Eye (tissue), 1 donor: ENCODE data around the gene FAM186B.

ENCODE experiments used
- DNase-seq: peaks from one replicate; pipeline ENCODE4 v3.0.0-alpha.2; 2015

Gene FAM186B

DNA sequence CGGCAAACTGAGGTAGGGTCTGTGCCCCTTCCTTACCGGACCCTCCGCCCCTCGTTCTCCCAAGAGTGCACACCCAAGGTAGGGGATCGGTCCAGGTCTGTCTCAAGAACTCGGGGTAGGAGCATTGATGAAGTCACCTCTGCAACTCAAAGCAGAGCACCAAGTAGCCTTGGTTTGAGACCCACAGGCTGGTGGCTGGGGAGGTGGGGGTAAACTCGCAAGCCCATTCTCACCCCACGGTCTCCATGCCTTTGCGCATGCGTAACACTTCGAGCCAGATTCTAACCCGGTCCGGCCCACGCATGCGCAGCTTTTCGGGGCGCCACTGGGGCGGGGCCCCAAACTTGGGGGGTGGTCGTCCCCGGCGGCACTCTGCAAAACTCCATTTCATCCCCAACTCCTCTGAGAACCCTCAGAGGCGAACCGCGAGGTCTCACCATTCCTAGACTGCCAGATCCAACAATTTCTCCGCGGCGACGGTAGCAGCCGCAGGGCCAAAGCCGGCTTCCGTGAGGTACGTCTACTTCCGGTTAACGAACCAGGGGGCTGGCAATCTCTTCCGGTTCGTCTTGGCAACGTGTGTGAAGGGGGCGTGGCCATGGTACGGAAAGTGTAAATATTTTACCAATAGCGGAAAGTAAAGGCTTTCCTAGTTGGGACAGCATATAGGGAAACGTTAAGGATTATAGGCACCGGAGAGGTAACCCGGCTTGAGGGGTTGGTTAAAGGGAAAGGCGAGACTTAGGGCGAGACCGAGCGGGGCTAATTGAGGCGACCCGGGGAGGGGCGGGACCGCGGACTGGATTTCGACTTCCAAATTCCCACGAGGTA is 37.6 kb downstream of the FAM186B start, which contains the start of gene MCRS1:
TSS of gene MCRS1 (minus strand) at position 532 of the 831 bp plus-strand sequence. CDS start 1,411 bp downstream, outside the sequence.
- DNase-seq, result peak; percentile 97

GRCh38 chr12:49567302-49567610 is 38.2 kb downstream of the FAM186B start:
- DNase-seq, result no peak

DNA sequence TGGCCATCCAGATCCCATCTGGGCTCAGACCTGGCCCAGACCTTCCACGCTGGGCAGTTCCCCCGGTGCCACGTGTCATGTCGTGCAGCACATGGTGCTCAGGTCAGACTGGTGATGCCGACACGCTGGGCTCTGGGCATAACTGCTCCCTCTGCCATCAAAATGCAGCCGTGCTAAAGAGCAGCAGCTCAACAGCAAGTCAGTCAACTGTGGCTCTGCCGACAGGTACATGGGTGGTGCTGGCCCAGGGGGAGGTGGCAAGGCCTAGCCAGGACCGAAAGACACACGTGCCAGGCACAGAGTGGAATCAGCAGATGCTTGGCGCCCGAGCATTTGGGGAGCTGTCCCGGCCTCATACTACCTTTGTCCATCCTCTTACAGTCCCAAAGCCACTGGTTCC is 39.1 kb downstream of the FAM186B start:
- no peak for DNase-seq

- DNase-seq, result no peak
These were observed 39.8 kb downstream of the FAM186B start for GRCh38 chr12:49565406-49566265.

DNA sequence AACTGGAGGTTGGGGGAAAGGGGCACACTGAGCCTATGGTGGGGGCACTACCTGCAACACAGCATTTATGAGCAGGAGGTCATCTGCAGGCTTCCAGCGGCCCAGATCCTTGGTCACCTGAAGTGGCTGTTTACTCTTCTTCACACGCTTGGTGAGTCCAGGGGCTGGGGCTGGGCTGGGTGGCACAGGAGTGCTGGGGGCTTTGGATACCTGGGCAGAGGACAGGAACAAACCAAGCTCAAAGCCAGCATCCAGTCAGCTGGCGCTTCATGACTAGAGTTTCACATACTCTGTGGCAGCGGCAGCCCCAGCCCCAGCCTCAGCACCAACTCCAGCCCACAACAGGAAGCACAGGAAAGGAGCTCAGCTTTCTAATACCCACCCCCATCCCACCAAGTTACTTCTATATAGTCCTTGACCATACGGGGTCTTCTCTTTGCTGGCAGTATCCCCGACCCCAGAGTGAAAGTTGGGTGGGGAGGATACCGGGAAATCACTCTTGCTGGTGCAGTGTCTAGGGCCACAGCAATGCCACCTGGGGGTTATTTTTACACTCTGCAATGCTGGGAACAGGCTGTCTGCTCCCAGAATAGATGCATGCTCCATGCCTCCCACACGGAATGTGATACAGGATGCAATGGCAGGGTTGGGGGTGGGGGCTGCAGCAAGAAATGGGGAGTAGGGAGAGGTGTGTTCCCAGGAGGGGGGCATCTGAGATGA is 40.6 kb downstream of the FAM186B start:
- DNase-seq, result no peak

DNA sequence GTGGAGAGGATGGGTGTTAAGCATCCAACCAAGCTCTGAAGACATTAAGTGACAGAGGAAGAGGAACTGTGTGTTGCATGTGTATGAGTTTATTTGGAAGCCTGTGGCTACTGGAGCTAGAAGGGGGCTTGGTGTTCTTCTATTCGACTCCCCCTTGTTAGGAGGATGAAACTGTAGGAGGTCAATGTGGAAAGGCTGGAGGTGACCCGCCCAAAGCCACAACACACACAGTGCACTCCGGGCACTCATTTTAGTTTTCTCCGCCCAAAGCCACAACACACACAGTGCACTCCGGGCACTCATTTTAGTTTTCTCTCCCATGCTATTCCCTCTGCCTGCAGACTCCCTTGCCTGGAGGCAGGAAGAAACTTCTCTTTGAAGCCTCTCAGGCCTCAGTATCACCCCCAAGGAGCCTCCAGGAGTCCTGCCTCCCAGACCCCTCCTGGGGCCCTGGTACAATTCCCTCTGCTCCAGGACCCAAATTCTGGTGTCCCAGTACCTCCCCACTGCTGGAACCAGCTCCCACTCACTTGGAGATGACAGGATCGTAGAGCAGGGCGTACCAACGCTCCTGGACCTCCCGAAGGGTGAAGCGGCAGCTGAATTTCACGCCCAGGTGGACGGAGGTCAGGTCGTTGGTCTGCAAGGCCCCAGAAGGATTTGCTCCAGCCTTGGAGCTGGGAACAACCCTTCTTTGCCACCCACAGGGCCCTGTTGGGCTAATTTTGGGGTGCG is 41.3 kb downstream of the FAM186B start:
- DNase-seq, result no peak

GRCh38 chr12:49562831-49563230 is 42.6 kb downstream of the FAM186B start:
- no peak for DNase-seq

GRCh38 chr12:49562233-49562632 is 43.2 kb downstream of the FAM186B start:
- no peak for DNase-seq

GRCh38 chr12:49560695-49561094 is 44.7 kb downstream of the FAM186B start:
- no peak for DNase-seq

DNA sequence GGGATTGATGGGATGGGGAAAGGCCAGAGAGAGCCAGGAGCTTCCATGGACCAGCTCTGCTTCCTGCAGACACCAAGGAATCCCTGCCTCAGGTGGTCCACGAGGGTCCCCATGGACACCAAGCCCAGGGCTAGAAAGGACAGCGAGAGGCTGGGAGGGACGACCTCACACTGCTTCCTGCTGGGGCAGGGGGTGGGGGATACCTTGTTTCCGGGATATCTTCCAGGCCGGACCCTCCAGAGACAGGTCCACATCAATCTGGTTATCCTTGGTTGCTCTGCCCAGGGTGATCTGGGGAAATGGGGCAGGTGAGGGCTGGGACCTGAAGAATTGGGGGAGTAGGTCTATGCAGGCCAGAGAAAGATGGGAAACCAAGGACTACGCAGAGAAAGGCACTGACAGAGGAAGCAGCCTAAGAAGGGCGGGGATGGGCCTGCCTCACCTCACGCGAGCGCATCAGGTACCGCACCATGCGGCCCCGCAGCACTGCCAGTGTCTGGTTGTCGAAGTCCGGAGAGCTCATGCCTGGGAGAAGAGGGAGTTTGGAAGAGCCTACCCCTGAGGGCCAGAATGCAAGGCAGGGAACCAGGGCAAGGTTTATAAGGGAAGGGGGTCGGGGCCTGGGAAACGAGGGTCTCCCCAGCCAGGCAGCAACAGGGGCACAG is 46.3 kb downstream of the FAM186B start:
- no peak for DNase-seq

- DNase-seq, result no peak
These were observed 46.9 kb downstream of the FAM186B start for GRCh38 chr12:49558526-49558925.

DNA sequence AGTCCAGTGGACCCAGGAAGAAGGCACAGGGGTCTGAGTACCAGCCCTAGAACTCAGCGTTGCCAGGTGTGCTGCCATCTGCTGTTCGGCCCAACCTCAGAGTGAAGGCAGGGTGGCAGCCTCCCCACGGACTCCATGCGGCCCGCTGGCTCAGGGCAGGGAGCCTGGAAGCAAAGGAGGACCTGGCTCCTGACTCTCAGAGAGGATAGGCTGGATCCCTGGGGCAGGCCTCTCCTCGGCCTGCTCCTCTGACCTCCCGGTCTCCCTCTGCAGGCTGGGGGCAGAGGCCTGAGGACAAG is 47.6 kb downstream of the FAM186B start:
- no peak for DNase-seq

DNA sequence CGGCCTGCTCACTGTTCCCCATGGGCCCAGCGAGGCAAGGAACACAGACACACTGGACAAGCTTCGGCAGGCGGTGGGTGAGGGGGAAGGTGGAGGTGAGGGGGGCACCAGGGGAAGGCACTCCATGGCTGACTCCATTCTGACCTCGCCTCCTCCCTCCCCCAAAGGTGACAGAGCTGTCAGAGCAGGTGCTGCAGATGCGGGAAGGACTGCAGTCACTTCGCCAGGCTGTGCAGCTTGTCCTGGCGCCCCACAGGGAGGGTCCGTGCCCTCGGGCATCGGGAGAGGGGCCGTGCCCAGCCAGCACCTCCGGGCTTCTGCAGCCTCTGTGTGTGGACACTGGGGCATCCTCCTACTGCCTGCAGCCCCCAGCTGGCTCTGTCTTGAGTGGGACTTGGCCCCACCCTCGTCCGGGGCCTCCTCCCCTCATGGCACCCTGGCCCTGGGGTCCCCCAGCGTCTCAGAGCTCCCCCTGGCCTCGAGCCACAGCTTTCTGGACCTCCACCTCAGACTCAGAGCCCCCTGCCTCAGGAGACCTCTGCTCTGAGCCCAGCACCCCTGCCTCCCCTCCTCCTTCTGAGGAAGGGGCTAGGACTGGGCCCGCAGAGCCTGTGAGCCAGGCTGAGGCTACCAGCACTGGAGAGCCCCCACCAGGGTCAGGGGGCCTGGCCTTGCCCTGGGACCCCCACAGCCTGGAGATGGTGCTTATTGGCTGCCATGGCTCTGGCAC is 48.1 kb downstream of the FAM186B start:
- no peak for DNase-seq

GRCh38 chr12:49556391-49557186 is 48.9 kb downstream of the FAM186B start:
- no peak for DNase-seq

DNA sequence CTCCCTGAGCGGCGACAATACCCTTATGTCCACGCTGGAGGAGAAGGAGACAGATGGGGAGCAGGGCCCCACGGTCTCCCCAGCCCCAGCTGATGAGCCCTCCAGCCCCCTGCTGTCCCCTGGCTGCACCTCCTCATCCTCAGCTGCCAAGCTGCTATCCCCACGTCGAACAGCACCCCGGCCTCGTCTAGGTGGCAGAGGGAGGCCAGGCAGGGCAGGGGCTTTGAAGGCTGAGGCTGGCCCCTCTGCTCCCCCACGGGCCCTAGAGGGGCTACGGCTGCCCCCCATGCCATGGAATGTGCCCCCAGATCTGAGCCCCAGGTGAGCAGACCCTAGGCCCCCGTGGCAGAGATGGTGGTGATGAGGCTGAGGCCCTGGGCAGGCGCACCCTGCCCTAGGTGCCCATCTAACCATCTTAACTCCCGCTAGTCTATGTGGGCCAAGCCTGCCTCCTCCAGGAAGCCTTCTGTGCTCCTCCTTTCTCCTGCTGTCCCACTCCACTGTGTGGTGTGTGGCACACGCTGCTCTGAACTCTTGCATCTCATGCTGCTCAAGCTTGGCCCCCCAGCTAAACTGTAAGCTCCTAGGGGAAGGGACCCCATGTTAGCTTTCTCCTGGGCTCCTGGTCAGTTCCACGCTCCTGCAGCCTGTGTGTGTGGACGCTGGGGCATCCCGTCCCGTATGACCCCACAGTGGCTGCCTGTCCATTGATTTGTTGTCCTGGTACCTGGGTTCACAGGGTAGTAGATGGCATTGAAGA is 49.6 kb downstream of the FAM186B start:
- DNase-seq, result no peak

DNA sequence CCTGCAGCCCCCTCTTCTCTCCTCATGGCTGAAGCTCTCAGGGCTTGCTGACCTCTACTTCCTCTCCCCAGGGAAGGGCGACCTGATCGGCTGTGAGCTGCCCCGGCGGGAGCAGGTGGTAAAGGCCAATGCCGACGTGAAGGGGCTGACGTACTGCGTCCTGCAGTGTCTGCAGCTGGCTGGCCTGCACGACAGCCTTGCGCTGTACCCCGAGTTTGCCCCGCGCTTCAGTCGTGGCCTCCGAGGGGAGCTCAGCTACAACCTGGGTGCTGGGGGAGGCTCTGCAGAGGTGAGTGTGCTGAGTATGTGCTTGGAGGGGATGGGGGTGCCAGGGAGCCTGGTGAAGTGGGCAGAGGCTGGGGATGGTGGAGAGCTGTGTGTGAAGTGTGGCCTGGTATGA is 51.2 kb downstream of the FAM186B start:
- no peak for DNase-seq

DNA sequence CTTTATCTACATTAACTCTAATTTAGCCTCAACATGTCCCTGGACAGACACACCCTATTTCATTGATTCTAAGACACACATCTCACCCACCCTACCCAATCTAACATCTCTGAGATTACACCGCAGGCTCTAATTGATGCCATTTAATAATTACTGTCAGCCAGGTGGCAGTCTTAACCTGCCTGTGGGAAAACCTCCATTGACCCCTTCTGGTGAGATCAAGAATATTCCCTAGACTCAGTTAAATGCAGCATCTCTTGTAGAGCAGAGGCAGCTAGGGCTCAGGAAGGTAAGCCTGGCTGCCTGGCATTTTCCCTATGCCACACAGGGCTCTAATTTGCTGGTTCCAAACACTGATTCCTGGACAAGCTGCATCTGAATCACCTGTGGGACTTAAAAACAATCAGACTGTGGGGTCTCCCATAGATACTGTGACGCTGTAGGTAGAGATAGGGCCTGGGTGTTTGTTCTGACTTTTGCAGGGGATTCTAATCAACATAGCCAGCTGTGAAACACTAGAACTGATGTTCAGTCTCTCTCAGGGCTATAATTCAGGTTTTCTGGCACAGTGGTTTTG is 51.8 kb downstream of the FAM186B start:
- peak; percentile 35 for DNase-seq

DNA sequence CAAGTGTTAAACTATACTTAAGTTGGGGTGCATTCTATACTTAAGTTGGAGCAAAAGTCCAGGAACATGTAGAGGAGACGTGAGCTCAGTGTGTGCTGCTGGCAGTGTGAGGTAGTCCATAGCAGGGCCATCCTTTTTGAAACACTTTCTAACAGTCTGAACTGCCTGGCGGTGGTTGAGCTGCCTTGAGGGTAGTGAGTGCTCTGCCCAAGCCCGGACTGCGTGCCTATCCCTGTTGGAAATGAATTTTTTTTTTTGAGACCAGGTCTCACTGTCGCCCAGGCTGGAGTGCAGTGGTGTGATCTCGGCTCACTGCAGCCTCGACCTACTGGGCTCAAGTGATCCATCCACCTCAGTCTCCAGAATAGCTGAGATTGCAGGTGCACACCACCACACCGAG is 52.5 kb downstream of the FAM186B start:
- DNase-seq, result no peak

DNA sequence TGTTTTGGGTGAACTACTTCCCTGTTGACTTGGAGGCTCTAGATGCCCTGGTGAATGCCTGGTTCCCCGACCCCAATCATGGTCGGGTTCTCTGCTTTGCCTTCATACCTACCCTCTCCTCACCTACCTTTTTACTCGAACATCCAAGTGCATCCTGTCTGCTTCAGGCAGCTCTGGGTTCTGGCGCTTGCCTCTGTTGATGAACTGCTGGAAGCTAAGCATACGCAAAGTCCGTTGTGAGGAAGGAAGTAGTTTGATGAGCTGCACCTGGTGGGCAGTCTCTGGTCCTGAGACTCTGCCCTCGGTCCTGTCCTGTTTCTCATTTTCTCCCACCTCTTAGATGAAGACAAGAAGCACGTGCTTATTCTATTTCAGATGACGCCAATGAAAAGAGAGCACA is 53.0 kb downstream of the FAM186B start:
- DNase-seq, result no peak

DNA sequence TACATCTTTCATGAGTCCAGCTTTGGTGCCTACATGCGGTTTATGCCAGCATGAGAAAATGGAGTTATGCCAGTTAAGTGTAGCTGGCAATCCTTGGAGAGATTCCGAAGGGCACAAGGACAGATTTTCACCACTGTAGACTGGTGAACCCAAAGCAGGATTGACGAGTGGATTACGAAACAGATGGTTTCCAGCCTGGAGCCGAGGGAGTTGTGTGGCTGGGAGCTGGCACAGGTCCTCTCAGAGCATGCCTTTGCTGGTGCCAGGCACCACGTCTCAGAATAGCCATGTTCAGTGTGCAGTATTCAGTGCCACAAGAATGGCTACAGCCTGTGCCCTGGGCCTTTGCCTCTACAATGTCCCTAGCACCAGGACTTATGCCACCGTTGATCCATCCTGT is 53.4 kb downstream of the FAM186B start:
- no peak for DNase-seq
